Uterus (tissue), 2 donors: ENCODE results near the gene TMIGD3.

Experiments
- CTCF ChIP-seq, 4 experiments: fragments of 200-600 bp in 2 of 4; fragments of 450-650 bp in 2 of 4; sonication (generic) in 2 of 4; IDR thresholded peaks; one replicate each; pipeline ENCODE4 v1.5.1; 2016 to 2019; ENCODE audit warnings: antibody characterized with exemption in 4 of 4, mild to moderate bottlenecking in 2 of 4, moderate library complexity in 1 of 4
- POLR2A ChIP-seq, 2 donors: fragments of 450-650 bp; IDR thresholded peaks; one replicate each; pipeline ENCODE4 v1.6.1; 2016; ENCODE audit warnings: antibody characterized with exemption in 2 of 2, mild to moderate bottlenecking in 1 of 2, moderate library complexity in 1 of 2

GRCh38 chr1:111513410-111514020, 10.1 kb upstream of the TMIGD3 start:
- TF ChIP-seq CTCF (IDR thresholded peaks at IDR 0.05) (no peak), POLR2A (IDR thresholded peaks at IDR 0.05) (no peak)
